Superior temporal gyrus (tissue), 1 donor: Measurements from ENCODE around the gene HSPG2.

ENCODE experiments used
- DNase-seq: peaks from one replicate; pipeline ENCODE4 v3.0.0-alpha.2; 2016; ENCODE audit errors: extremely low spot score

HSPG2 gene

DNA sequence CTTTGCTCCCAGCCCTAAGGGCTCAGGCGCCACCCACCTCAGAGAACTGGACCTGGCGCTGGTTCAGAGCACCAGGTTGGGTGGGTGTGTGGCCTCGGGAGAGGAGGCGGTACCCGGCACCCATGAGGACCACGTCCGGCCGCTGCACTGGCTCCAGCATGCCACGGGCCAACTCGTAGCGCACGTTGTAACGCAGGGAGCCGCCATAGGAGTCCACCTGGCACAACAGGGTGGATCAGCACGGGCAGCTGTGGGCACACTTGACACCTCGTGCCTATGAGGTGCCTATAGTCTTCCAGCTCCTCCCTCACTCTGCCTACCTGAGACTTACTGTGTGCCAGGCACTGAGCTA, 56.5 kb downstream of the HSPG2 start:
- no peak for DNase-seq

DNA sequence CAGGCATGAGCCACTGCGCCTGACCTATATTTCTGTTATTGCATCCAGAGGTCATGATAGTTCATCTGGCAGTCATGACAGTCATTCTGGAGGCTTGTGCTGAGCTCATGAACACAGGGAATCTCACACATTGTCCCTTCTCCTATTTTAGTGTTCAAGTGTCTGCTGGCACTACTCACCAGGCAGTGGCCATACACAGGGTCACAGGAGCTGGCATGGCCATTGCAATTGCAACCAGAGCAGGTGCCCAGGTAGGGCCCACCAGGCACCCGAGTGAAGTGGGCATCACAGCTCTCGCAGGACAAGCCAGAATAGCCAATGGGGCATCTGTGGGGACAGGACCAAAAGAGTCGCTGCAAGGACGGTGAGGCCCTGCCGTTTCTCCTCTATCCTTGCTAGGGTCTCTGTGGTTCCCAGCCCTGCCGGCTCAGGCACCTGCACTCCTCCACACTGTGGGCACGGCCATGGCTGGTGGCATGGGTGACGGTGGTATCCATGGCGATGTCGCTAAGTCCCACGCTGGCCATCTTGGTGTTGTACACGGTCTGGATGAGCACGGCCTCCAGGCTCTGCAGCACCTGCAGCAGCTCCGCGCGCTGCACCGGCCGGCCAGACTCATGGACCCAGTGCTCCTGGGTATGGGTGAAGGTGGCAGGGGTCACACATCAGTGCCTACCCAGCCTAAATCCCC, 57.0 kb downstream of the HSPG2 start:
- DNase-seq = no peak

DNA sequence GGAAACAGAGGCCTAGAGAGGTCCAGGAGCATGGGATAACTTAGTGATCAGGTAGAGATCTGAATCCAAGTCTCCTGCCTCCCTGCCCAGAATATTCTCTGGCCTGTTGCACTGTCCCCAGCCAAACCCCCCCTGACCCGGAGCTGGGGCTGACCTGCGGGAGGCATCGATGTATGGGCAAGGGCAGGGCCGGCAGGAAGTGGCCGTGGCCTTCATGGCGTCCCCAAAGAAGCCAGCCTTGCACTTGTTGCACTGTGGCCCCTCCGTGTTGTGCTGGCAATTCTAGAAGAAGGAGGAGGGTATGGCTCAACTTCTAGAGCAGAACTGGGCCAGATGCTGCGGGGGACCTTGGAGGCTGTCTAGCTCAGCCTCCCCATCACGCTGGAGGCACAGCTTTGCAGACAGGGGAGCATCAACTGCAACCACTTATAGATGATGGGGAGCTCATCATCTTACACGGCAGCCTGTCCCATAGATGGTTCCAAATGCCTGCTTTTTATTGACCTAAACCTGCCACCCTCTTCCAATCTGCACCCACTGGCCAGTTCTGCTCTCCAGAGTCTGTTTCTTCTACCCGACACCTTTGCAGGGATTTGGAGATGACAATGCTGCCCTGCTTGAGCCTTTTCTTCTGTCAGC, 58.2 kb downstream of the HSPG2 start:
- no peak for DNase-seq

DNA sequence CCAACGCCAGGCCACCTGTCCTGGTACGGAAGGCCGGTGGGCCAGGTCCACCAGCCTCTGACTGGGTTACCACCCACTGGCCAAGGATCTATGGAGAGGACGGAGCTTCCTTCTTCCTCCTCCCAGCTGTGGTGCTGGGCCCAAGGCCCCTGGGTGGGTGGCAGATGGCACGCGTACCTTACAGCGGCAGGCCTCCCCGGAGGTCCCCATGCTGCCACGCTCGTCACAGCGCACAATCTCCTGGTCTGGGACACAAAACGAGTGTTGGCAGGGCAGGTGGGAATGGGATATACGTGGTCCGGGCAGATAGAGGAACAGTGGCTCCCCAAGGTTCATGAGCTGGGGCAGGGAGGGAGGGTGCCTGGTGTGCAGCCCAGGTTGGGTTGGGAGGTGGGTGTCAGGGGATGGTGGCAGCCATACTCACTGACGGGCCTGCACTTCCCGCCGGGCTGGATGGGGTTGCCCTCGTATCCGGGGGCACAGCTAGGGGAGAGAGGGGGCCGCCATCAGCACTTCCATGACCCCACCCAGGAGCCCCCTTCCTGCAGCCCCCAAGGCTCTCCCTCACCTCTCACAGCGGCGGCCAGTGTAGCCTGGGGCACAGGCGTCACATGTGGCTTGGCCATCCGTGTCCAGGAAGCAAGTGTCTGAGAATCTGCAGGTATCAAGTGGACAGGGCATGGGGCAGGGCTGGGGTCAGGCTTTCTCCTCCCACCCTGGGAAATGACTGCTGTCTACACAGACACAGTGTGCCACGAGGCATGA, 58.9 kb downstream of the HSPG2 start:
- DNase-seq = no peak

DNA sequence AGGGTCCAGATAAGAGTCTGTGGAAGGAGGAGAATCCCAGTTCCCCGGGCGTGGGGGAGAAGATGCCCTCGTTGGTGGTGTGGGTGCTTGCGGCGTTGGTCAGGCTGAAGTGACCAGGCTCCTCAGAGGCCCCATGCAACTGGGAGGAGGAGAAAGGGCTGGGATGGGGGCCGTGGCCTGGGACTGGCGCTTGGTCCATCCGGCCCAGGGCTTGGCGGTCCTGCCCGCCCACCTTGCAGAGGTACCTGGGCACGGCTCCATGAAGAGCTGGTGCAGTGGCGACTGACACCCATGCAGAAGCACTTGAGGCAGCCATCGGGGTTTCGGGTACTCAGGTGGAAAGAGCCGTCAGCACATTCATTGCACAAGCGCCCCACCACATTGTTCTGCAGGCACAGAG, 60.8 kb downstream of the HSPG2 start:
- no peak for DNase-seq

DNA sequence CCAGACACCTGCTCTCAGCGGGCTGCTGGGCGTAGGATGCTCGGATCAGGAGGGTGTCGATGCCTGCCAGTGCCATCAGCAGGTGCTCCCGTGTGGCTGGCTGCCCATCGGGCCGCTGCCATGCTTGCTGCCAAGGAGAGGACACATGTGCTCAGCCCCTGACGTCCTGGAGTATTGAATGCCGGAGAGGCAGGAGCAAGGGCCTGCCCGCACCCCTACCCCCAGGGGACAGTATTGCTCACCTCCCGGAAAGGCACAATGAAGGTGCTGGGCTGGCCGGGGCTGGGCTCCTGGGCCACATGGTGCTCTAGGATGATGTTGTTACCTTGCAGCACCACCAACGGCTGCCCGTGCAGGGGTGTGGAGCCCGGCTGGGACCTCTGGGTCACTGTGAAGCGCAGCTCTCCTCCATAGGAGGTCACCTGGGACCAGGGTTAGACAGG, 61.5 kb downstream of the HSPG2 start:
- no peak for DNase-seq

DNA sequence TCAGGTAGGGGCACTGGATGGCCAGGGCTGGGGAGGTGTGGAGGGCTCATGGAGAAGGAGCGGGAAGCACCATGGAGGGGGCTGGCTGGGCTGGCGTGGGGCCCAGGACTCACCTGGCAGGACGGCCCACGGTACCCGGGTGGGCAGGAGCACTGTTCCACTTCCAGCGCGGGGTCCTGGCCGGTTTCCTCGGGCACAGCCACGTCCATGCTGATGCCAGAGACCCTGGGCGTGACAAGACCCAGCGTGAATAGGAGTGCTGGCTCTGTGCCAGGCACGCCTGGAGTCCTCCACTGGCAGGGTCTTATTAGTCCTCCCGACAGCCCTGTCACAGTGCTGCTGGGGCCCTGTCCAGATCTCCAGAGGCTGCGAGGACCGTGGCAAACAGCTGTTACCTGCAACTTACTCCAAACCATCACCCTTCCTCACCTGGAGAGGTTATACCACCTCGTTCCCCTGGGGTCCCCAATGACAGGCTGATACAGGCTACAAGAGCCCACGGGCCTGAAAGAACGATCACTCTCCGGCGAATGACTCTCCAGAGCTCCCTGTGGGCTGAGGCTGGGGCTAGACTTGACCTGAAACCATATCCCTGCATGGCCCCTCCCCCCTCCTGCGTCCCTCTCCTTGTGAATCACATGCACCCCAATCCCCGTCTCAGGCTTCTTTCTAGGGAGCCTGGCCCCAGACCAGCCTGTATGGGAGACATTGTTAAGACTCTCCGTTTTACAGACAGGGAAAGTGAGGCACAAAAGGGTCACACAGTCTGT, 62.1 kb downstream of the HSPG2 start:
- no peak for DNase-seq

DNA sequence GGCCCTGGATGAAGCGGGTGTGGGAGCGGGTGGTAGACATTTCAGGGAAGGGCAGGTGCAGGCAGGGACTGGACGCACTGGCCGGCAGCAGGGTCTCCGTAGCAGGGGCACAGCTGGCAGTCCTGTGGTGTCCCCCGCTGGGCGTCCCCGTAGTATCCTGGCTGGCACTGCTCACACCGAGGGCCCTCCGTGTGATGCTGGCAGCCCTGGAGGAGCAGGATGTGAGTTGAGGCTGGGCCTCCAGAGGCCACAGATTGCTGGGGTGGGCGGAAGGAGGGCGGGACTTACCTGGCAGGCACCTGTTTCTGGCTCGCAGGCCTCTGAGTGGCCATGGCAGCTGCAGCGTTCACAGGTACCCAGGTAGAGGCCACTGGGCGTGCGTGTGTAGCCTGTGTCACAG, 62.8 kb downstream of the HSPG2 start:
- no peak for DNase-seq

DNA sequence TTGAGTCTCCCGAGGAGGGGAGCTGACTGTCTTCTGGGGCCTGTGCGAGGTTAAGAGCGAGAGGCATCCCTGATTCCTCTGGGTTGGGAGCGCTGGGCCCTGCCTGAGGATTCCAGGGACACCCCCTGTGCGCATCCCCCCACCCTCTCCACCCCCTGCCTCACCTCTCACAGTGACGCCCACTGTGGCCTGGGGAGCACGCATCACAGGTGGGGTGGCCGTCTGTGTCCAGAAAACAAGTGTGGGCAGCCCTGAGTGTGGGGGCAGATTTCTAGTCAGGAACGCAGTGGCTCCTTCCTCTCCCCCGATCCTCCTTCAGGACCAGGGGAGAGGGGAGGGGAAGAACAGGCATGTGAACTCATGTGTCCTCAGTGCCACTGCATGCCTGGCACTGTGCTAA, 63.3 kb downstream of the HSPG2 start:
- DNase-seq = no peak

DNA sequence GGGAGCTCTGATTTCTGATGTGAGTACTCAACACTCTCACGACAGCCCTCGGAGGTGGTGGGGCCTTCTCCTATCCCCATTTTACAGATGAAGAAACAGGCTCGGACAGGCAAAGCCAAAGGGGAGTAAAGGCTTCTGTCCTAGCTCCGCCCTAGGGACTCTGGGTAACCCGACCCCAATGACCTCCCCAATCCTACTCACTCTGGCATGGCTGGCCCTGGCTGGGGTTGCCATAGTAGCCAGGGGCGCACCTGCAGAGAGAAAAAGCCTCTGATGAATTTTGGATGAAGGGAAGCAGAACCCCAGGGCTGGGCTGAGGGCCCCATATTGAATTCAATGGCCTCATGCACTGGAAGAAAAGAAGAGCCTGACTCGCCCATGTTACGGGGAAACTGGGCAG, 63.9 kb downstream of the HSPG2 start:
- no peak for DNase-seq

DNA sequence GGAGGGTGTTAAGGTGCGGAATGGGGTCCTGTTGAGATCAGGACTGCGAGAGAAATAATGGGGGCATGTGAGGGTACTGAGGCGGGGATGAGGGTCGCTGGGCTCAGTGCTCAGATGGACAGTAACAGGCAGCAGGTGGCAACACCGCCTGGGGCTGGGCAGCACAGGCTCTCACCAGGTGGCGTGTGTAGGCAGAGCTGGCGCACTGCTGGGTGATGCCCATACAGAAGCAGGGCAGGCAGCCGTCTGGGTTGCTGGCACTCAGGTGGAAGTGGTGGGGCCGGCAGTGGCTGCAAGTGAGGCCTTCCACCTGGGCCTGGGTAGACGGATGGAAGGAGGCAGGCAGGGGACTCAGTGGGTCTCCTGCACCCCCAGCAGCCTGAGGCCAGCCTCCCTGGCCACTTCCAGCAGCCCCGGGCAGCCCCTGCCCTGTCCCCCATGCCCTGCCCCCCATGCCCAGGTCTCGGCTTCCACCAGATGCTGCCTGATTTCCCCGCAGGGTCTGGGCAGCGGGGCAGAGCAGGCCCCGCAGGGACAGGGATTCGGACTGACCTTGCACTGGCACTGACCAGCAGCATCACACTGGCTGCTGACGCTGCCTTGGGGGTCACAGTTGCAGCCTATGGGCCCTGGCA, 64.5 kb downstream of the HSPG2 start:
- no peak for DNase-seq

DNA sequence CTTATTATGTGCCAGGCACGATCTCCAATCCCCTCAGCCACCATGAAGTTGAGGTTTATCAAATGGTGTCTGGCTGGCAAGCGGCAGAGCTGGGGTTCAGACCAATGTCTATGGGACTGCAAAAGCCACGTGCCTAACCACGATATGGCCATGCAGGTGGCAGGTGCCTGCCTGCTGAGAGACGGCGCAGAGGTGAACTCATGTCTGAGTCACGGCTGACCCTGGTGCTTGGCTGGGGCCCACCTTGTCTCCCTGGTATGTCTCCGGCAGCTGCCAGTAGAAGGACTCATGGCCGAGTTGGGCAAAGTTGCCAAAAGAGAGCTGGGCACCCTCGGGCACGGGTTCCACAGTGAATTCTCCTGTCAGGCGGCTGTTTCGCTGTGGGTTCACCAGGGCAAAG, 65.2 kb downstream of the HSPG2 start:
- no peak for DNase-seq

DNA sequence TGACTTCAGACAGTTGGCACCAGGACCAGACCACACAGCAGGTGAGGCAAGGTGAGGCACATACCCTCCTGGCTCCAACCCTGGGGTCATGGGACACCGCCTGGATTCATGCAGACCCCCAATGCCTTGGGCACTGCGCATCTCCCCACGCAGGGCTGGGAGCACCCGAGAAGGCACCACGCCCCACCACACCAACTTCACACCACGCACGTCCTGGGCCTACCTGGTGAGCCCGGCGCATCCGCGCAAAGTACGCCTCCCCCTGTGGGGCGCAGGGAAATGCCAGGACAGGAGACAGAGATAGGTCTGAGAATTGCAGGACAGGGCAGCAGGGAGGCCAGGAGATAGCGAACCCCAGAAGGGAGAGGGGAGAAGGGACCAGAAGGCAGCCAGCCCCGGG, 66.5 kb downstream of the HSPG2 start:
- no peak for DNase-seq

DNA sequence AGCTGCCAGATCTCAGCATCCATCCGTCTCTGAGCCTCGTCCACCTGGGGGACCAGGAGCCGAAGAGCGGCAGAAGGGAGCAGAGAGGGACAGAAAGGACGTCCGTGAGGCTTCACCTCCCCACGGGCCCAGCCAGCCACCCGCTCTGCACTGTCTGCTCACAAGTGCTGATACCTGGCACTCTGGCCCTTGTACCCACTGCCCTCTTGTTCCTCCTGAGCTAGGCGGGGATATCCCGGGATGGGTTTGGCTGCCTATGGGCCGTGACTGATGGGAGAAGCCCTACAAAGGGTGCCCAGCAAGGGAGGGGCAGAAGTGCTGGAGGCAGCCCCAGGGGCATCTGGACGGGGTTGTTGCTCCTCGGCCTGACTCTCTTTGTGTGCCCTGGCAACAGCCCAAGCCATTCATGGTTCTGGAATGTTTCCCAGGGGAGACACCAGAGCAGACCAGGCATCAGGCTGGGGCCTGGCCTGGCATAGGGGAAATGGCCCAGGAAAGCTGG, 67.4 kb downstream of the HSPG2 start:
- DNase-seq = peak; percentile 66

DNA sequence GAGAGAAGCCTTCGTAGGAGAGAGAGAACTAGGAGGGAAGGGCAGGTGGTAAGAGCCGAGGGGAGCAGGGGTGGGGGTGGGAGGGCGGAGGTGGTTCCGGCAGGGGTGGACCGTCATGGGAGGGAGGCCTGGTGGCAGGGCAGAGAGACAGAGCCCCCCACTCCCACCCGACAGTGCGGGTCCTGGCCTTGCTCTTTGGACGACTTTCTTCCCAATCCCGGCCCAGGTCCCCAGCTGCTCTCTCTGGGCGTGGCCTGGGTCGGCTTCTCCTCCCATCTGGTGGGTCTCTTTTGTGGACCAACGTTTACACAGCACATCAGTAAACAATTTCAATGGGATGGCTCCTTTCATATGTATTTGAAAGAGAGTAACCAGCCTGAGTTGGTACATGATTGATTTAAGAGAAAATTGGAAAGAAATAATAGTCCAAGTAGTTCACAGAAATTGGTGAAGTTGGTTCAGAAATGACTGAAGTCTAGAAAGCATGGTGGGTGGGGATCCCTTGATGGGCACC, 68.1 kb downstream of the HSPG2 start:
- DNase-seq = no peak

DNA sequence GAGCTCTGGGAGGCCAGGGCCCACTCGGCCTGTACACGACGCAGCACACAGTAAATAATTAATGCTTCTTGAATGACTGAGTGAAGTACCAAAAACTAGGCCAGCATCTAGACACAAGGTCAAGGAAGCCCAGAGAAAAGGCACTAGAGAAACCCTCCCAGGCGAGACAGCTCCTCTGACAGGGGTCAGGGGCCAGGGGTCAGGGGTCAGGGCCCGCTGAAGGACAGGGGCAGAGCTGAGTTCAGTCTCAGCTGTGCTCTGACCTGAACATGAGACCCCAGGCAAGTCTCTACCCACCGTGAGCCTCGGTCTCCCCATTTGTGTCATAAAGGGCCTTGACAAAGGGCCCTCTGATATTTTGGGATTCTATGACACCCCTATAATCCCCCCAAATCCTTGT, 68.6 kb downstream of the HSPG2 start:
- DNase-seq = no peak

DNA sequence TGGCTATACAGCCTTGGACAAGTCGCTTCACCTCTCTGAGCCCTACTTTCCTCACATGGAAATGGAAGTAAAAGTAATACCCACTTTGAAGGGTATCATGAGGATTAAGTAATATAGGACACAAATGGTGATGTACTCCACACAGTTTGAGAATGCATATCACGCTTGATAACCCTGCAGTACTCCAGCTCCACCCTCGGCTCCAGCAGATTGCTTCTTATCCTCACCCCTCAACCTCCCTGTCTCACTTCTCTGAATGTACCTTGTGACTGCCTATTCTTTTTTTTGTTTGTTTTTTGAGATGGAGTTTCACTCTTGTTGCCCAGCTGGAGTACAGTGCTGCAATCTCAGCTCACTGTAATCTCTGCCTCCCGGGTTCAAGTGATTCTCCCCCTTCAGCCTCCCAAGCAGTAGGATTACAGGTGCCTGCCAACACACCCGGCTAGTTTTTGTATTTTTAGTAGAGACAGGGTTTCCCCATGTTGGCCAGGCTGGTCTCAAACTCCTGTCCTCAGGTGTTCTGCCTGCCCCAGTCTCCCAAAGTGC, 69.6 kb downstream of the HSPG2 start:
- no peak for DNase-seq

DNA sequence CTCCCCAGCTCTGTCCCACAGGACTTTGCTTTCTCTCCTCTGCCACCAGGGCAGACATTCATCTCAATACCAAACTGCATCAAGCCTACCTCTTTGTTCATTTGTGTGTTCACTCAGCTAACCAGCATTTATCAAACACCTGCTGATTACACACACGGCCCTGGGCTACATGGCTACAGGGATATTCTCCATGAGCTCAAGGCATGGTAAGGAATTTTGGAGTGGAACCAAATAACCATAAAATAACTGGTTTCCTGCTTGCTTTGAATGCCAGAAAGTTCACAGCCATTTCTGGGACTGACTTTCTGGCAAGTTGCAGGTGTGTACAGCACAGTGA, 70.4 kb downstream of the HSPG2 start:
- no peak for DNase-seq

DNA sequence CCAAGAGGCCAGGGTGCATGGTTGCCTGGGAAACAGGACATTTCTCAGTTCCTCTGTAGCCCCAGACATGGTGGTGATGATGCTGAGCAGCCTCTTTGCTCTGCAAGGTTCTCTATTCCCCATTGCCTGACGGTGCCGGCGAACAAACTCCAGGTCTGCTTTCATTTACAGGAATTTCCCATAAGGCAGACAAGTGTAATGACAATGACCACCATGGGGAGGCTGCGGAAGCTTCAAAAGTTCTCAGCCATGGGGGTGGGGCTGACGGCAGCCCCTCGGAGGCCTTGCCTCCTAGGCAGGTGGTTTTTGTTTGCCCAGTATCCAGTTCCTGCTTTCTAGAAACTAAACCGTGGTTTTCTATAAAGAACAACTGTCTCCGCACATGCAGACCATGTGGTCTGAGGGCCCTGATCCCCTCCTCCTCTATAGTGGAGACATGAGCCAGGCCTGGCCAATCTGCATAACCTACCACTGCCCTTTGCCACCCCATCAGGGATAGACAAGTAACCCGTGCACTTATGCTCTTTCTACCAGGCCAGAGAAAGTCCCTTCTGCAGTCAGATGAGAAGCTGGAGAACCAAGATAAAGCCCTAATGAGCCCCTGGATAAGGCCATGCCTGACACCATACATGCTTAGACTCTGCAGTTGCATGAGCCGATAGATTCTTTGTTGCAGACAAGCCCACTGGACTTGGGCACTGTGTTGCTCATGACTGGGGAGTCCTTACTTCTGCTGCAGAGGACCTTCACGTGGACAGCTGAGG, 71.0 kb downstream of the HSPG2 start:
- DNase-seq = no peak

DNA sequence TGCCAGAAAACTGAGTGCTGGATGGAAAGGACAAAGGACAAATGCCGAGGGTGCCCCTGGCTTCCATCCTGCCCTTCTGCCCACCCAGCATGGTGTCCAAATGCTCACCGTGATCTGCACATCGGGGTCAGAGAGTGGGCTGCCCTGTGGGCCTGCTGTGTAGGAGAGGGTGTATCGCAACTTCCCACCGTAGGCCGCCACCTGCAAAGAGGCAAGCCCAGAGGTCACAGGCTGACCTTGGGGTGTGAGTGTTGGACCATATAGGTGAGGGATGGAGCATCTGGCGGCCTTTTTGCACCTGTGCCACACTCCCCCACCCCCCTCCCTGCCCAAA, 71.5 kb downstream of the HSPG2 start:
- DNase-seq = no peak

DNA sequence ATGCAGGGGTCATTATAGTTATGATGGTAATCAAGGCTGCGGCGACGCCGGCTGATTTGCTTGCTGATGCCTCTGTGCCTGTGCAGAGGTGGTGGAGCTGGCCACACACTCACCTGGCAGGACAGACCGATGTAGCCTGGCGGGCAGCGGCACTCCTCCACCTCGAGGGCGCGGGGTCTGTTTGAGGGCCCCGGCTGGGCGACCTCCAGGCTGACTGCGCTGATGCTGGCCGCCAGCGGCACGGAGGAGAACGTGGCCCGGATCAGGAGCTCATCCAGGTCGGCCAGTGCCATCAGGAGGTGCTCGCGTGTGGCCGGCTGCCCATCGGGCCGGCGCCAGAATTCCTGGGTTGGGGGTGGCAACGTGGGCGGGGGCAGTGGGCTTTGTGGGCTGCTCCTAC, 72.4 kb downstream of the HSPG2 start:
- no peak for DNase-seq
